ENCODE data around the gene YEATS2.
A peak's percentile ranks its signal among the peaks of the same experiment; 100 is the strongest.

YEATS2 gene

DNA sequence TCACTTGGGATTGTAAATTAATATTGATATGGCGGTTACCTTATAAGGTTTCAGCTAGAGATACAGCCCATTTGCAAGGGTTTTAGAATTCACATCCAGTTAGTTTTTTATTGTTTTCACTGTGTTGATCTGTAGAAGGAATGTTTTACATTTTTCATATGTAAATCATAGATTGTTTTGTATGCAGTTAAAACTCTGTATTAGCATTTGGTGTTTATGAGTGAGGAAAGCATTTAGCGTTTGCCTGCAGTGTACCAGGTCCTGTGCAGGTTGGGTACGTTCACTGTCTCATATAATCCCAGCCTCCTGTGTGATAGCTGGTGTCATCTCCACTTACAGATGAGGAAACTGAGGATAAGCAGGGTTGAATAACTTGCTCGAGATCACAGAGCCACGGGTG lies 104.0 kb downstream of the YEATS2 start:
- no peak overlapping the region for H3K9ac ChIP-seq (ENCODE audit: low read length)
- peaks cover 74% of the 10 kb centered on the region for H3K36me3 ChIP-seq (ENCODE audit: insufficient read depth, low read length)

DNA sequence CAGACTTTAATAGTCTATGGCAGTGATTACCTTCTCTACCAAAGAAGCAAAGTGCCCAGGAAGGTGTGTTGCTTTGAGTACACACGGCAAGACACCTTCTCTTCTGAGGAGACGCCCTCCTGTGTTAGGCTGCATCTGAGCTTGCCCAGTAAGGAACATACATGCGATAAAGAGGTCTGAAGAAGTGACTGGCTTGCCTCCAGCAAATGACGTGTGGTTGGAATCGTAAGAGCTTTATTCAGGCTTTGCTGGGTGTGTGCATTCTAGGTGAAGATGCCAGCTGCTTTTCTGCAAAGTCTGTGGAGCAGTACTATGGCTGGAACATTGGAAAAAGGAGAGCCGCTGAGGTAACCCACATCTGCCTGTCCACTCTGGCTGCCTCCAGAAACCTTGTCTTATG lies 105.4 kb downstream of the YEATS2 start:
- no peaks in the 10 kb centered on the region for H3K4me1 ChIP-seq (ENCODE audit: insufficient read depth, low read length)
- peaks cover 83% of the 10 kb centered on the region for H3K36me3 ChIP-seq (ENCODE audit: insufficient read depth, low read length)
- no peak overlapping the region for H3K9ac ChIP-seq (ENCODE audit: low read length)
- H3K27me3 ChIP-seq (ENCODE audit: control insufficient read depth in 1 of 2, insufficient read depth in 2 of 2, low read length in 2 of 2) = no peaks in the 10 kb centered on the region
- no peak overlapping the region for H3K4me3 ChIP-seq (ENCODE audit: low read depth in 1 of 2, low read length in 2 of 2)
- H3K9me3 ChIP-seq (ENCODE audit: low read length) = no peaks in the 10 kb centered on the region
- H3K27ac ChIP-seq (ENCODE audit: low read depth, low read length) = no peak overlapping the region

More for the DNA sequence above, 104.0 kb downstream of the YEATS2 start:
- Histone ChIP-seq H3K4me3 (ENCODE audit: low read depth in 1 of 2, low read length in 2 of 2) (no peak overlapping the region), H3K27ac (ENCODE audit: low read depth, low read length) (no peak overlapping the region), H3K9me3 (ENCODE audit: low read length) (no peaks in the 10 kb centered on the region), H3K4me1 (ENCODE audit: insufficient read depth, low read length) (no peaks in the 10 kb centered on the region), H3K27me3 (ENCODE audit: control insufficient read depth in 1 of 2, insufficient read depth in 2 of 2, low read length in 2 of 2) (no peaks in the 10 kb centered on the region)

DNA sequence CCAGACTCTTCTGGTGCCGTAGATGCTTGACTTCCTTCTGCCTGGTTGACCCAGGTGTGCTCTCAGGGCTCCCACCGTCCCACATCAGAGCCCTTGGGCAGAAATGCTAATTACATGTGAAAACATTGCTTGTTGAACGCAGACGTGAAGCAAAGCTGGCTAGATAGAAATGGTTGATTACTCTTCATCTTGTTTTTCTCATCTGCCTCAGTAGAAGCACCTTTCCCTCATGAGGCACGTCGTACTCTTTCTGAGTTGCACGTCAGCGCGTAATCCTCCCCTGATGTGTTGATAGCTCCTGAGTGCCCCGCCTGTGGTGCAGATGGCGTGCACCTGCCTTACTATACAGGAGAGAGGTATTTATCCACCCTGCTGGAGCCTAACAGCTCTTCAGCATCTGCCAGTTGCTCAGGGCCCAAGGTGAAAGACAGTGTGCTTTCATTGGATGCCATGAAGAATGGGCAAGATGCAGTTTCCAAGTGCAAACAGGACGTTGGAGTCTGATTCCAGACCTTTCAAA lies 109.7 kb downstream of the YEATS2 start:
- H3K9ac ChIP-seq (ENCODE audit: low read length) = no peak overlapping the region
- H3K4me3 ChIP-seq (ENCODE audit: low read depth in 1 of 2, low read length in 2 of 2) = no peak overlapping the region
- H3K9me3 ChIP-seq (ENCODE audit: low read length) = no peaks in the 10 kb centered on the region
- no peak overlapping the region for H3K27ac ChIP-seq (ENCODE audit: low read depth, low read length)
- no peaks in the 10 kb centered on the region for H3K4me1 ChIP-seq (ENCODE audit: insufficient read depth, low read length)
- no peaks in the 10 kb centered on the region for H3K27me3 ChIP-seq (ENCODE audit: control insufficient read depth in 1 of 2, insufficient read depth in 2 of 2, low read length in 2 of 2)
- peaks cover 87% of the 10 kb centered on the region for H3K36me3 ChIP-seq (ENCODE audit: insufficient read depth, low read length)

DNA sequence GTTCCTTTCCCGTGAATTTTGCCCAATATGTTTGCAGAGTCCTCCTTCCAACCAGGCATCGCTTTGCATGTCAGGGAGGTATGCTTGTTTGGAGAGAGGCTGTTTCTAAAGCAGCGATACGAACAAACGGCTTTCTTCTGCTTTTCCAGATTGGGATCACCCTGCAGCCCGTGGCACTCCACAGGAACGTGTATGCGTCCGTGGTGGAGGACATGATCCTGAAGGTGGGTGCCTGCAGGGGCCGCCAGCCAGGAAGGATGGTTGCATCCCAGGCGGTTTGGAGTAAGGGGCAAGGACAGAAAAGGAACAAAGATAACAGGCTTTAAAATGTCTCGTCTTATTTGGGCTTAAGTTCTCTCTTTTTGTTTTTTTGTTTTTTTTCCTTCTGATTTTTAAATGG lies 110.3 kb downstream of the YEATS2 start:
- Histone ChIP-seq H3K9ac (ENCODE audit: low read length) (no peak overlapping the region), H3K4me3 (ENCODE audit: low read depth in 1 of 2, low read length in 2 of 2) (no peak overlapping the region), H3K36me3 (ENCODE audit: insufficient read depth, low read length) (peaks cover 84% of the 10 kb centered on the region), H3K27me3 (ENCODE audit: control insufficient read depth in 1 of 2, insufficient read depth in 2 of 2, low read length in 2 of 2) (no peaks in the 10 kb centered on the region), H3K4me1 (ENCODE audit: insufficient read depth, low read length) (no peaks in the 10 kb centered on the region), H3K27ac (ENCODE audit: low read depth, low read length) (no peak overlapping the region), H3K9me3 (ENCODE audit: low read length) (no peaks in the 10 kb centered on the region)

DNA sequence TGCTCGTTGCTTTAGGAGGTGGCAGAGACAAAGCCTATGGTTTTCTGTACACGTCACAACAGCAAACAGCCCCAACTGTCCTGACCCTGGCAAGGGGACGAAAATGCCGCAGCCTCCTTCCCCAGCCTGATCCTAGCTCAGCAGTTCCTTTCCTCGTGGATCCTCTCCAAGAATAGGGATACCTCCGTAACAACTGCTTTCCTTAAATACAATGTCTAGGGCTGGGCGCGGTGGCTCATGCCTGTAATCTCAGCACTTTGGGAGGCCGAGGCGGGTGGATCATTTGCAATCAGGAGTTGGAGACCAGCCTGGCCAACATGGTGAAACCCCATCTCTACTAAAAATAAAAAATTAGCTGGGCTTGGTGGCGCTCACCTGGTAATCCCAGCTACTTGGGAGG lies 110.8 kb downstream of the YEATS2 start:
- H3K36me3 ChIP-seq (ENCODE audit: insufficient read depth, low read length) = peaks cover 79% of the 10 kb centered on the region
- H3K9me3 ChIP-seq (ENCODE audit: low read length) = no peaks in the 10 kb centered on the region
- H3K9ac ChIP-seq (ENCODE audit: low read length) = no peak overlapping the region
- no peak overlapping the region for H3K4me3 ChIP-seq (ENCODE audit: low read depth in 1 of 2, low read length in 2 of 2)
- no peaks in the 10 kb centered on the region for H3K4me1 ChIP-seq (ENCODE audit: insufficient read depth, low read length)
- no peaks in the 10 kb centered on the region for H3K27me3 ChIP-seq (ENCODE audit: control insufficient read depth in 1 of 2, insufficient read depth in 2 of 2, low read length in 2 of 2)
- no peak overlapping the region for H3K27ac ChIP-seq (ENCODE audit: low read depth, low read length)

DNA sequence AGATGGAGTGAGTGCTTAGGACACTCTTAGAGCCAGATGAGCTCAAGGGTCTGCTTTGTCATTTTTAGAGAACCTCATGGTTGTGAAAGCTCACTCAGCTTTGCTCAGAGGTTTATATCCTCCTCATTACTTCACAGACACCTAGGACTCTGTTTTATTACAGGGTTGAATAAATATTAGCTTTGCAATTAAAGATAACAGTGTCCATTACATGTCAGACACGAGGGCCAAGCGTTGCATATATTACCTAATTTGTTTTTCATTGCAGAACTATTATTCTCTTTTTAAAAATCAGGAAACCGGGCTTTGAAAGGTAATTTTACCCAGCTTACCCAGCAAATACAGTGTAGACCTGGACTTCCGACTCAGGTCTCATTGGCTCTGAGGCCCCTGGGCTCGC lies 111.7 kb downstream of the YEATS2 start:
- no peak overlapping the region for H3K9ac ChIP-seq (ENCODE audit: low read length)
- no peak overlapping the region for H3K4me3 ChIP-seq (ENCODE audit: low read depth in 1 of 2, low read length in 2 of 2)
- H3K36me3 ChIP-seq (ENCODE audit: insufficient read depth, low read length) = peaks cover 70% of the 10 kb centered on the region
- no peaks in the 10 kb centered on the region for H3K4me1 ChIP-seq (ENCODE audit: insufficient read depth, low read length)
- H3K9me3 ChIP-seq (ENCODE audit: low read length) = no peaks in the 10 kb centered on the region
- H3K27me3 ChIP-seq (ENCODE audit: control insufficient read depth in 1 of 2, insufficient read depth in 2 of 2, low read length in 2 of 2) = no peaks in the 10 kb centered on the region
- no peak overlapping the region for H3K27ac ChIP-seq (ENCODE audit: low read depth, low read length)

DNA sequence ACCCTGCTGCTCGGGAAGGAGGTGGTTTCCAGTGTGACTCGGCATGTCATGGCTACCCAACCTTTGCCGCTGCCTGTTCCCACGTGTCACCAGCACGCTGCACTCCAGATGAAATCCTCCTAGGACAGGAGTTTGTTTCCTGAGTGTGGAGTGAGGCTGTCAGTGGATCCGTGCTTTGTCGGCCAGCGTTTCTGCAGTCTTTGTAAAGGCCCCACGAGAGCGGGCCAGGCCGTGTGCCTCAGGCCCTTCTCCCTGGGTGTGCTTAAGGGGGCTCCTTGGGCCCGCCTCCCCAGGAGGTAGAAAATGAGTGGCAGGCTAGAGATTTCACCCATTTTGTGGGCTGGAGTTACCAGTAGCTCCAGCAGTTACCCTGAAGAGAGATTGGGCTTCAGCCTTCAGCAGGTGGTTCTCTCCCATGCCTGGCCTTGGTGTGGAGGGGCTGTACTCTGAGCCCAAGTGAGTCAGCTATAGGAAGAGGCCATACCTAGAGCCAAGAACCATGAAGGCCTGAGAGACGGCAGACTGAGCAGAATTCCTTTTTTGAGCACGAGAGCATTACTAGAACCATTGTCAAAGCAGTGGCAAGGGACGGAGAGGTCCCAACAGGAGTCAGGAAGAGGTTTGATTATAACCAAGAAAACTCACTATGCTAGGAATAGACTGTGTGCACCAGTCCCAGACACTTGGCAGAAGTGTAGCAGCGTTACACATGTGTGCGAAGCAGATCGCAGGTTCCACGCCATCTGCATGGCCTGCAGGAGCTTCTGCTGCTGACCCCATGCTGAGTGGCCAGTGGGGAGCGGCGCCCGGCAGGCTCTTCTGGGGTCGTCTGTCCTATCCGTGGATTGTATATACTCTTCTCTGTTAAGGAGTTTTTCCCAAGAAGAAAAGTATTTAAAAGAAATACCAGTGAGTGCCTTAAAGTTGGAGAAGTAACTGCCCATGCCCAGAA lies 113.3 kb downstream of the YEATS2 start:
- Histone ChIP-seq H3K4me3 (ENCODE audit: low read depth in 1 of 2, low read length in 2 of 2) (no peak overlapping the region), H3K9ac (ENCODE audit: low read length) (no peak overlapping the region), H3K9me3 (ENCODE audit: low read length) (no peaks in the 10 kb centered on the region), H3K36me3 (ENCODE audit: insufficient read depth, low read length) (peaks cover 65% of the 10 kb centered on the region), H3K27me3 (ENCODE audit: control insufficient read depth in 1 of 2, insufficient read depth in 2 of 2, low read length in 2 of 2) (no peaks in the 10 kb centered on the region), H3K4me1 (ENCODE audit: insufficient read depth, low read length) (no peaks in the 10 kb centered on the region), H3K27ac (ENCODE audit: low read depth, low read length) (no peak overlapping the region)

DNA sequence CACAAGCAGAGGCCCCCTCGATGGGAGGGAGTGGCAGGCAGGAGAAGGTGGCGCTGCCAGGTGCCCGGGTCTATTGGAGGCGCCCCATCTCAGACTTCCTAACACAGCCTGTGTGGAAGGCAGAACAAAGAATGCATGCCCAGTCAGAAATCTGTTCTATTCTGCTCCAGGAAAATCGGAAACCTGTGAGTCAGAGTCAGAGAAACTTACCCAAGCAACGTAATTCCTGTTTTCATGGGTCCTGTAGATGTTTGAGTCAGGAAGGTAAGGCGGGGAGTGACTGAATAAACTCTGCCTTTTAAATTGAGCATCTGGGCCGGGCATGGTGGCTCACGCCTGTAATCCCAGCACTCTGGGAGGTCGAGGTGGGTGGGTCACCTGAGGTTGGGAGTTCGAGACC lies 114.0 kb downstream of the YEATS2 start:
- peaks cover 60% of the 10 kb centered on the region for H3K36me3 ChIP-seq (ENCODE audit: insufficient read depth, low read length)
- no peaks in the 10 kb centered on the region for H3K27me3 ChIP-seq (ENCODE audit: control insufficient read depth in 1 of 2, insufficient read depth in 2 of 2, low read length in 2 of 2)
- no peak overlapping the region for H3K4me3 ChIP-seq (ENCODE audit: low read depth in 1 of 2, low read length in 2 of 2)
- no peak overlapping the region for H3K9ac ChIP-seq (ENCODE audit: low read length)
- no peak overlapping the region for H3K27ac ChIP-seq (ENCODE audit: low read depth, low read length)
- H3K4me1 ChIP-seq (ENCODE audit: insufficient read depth, low read length) = no peaks in the 10 kb centered on the region
- no peaks in the 10 kb centered on the region for H3K9me3 ChIP-seq (ENCODE audit: low read length)

DNA sequence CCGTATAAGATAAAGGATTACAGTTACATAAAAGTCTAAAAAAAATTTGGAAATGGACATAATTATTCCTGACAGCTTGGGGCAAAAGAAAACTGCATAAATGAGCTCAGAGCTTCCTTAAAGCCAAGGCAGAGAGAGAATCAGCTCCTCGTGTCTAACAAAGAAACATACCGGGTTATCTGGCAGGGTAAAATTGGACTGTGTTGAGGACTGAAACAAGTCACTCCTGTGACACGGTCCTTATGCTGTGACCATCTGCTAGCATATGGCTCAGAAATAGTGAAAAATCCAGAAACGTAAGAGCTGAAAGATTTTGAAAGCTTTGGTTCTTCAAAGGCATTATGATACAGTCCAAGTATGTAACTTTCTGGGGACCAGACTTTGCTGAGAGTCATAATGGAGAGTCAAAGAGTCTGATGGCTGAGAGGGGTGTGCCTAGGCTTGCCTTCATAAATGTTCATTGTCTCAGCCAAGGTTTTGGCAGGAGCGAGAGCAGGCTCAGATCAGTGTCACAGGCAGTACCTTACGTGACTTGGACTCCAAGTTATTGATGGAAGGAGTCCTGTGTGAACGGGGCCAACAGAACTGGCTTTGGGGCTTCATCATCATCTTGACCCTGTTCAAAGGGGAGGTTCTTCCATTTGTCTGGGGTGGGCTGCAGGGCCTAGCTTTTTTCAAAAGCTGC lies 115.3 kb downstream of the YEATS2 start:
- Histone ChIP-seq H3K27ac (ENCODE audit: low read depth, low read length) (peak overlapping the region; percentile 25), H3K9ac (ENCODE audit: low read length) (no peak overlapping the region), H3K9me3 (ENCODE audit: low read length) (no peaks in the 10 kb centered on the region), H3K36me3 (ENCODE audit: insufficient read depth, low read length) (peaks cover 53% of the 10 kb centered on the region), H3K27me3 (ENCODE audit: control insufficient read depth in 1 of 2, insufficient read depth in 2 of 2, low read length in 2 of 2) (no peaks in the 10 kb centered on the region), H3K4me3 (ENCODE audit: low read depth in 1 of 2, low read length in 2 of 2) (no peak overlapping the region), H3K4me1 (ENCODE audit: insufficient read depth, low read length) (no peaks in the 10 kb centered on the region)

DNA sequence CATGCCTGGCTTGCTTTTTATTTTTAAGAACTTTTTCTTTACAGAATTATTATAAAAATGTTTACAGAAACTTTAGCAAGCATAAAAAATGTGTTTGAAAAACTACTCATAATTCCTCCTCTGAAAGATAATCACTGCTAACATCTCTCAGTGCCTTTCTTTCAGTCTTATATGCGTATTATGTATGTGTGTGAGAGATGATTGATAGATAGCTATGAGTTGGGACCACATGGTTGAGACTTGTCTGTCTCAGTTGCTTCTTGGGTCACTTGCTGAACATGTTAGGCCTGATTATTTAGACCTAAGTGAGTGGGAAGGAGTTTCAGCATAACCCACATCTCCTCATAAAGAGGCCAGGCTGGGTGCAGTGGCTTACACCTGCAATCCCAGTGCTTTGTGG lies 116.6 kb downstream of the YEATS2 start:
- H3K36me3 ChIP-seq (ENCODE audit: insufficient read depth, low read length) = peaks cover 43% of the 10 kb centered on the region
- H3K27me3 ChIP-seq (ENCODE audit: control insufficient read depth in 1 of 2, insufficient read depth in 2 of 2, low read length in 2 of 2) = no peaks in the 10 kb centered on the region

DNA sequence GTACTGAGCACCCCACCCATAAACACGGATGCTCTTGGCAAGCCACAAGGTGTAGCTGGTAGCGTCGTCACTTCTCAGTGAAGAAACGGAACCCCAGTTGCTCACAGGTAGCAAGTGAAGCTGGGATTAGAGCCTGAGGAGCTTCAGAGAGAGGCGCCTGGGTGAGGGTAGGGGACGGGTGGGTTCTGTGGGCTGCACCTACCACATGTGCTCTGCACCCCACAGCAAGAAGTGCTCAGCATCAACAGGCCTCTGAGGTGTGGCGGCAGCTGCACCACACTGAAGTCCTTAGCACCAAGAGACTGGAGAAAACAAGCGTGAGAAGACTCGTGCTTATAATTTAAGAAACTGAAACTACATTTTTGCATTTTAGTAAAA lies 118.0 kb downstream of the YEATS2 start:
- Histone ChIP-seq H3K27me3 (ENCODE audit: control insufficient read depth in 1 of 2, insufficient read depth in 2 of 2, low read length in 2 of 2) (no peaks in the 10 kb centered on the region), H3K9me3 (ENCODE audit: low read length) (no peaks in the 10 kb centered on the region), H3K4me1 (ENCODE audit: insufficient read depth, low read length) (no peaks in the 10 kb centered on the region), H3K4me3 (ENCODE audit: low read depth in 1 of 2, low read length in 2 of 2) (no peak overlapping the region), H3K36me3 (ENCODE audit: insufficient read depth, low read length) (peaks cover 30% of the 10 kb centered on the region), H3K9ac (ENCODE audit: low read length) (no peak overlapping the region), H3K27ac (ENCODE audit: low read depth, low read length) (no peak overlapping the region)

More for the DNA sequence above, 116.6 kb downstream of the YEATS2 start:
- Histone ChIP-seq H3K9me3 (ENCODE audit: low read length) (no peaks in the 10 kb centered on the region), H3K4me3 (ENCODE audit: low read depth in 1 of 2, low read length in 2 of 2) (no peak overlapping the region), H3K4me1 (ENCODE audit: insufficient read depth, low read length) (no peaks in the 10 kb centered on the region), H3K9ac (ENCODE audit: low read length) (no peak overlapping the region), H3K27ac (ENCODE audit: low read depth, low read length) (no peak overlapping the region)
